BE2C (cell line): Measurements from ENCODE around the gene DYSF.

ENCODE experiments used
- DNase-seq: peaks from one replicate; pipeline ENCODE4 v3.0.0-alpha.2; 2020
- H3K27me3 ChIP-seq: fragments of 250-450 bp; sonication (Bioruptor Pico); 2 replicates; pipeline ENCODE4 v1.5.1; 2020; ENCODE audit warnings: mild to moderate bottlenecking
- H3K36me3 ChIP-seq: fragments of 250-450 bp; sonication (Bioruptor Pico); 2 replicates; pipeline ENCODE4 v1.5.1; 2020; ENCODE audit warnings: mild to moderate bottlenecking
- H3K4me1 ChIP-seq: fragments of 250-450 bp; sonication (Bioruptor Pico); 2 replicates; pipeline ENCODE4 v1.5.1; 2020
- H3K4me3 ChIP-seq: 2 replicates; pipeline ENCODE4 v1.5.1; 2011; ENCODE audit warnings: low read depth, low read length
- H3K9me3 ChIP-seq: fragments of 250-450 bp; sonication (Bioruptor Pico); 2 replicates; pipeline ENCODE4 v1.5.1; 2020
- CTCF ChIP-seq: IDR thresholded peaks from 2 replicates; pipeline ENCODE4 v1.5.1; 2012; ENCODE audit warnings: mild to moderate bottlenecking, low read depth, low read length

Gene DYSF

GRCh38 chr2:71716697-71717624 lies 263.6 kb downstream of the DYSF start:
- Histone ChIP-seq H3K27me3 (no peaks in the 10 kb centered on the region), H3K4me1 (no peaks in the 10 kb centered on the region), H3K4me3 (no peak overlapping the region), H3K36me3 (no peaks in the 10 kb centered on the region), H3K9me3 (no peaks in the 10 kb centered on the region)
- no peak for TF ChIP-seq CTCF
- no peak for DNase-seq

GRCh38 chr2:71718686-71719085 lies 265.3 kb downstream of the DYSF start:
- H3K9me3 ChIP-seq = no peaks in the 10 kb centered on the region
- no peaks in the 10 kb centered on the region for H3K27me3 ChIP-seq
- no peak overlapping the region for H3K4me3 ChIP-seq
- no peak for TF ChIP-seq CTCF
- no peaks in the 10 kb centered on the region for H3K36me3 ChIP-seq
- no peaks in the 10 kb centered on the region for H3K4me1 ChIP-seq
- DNase-seq = no peak

GRCh38 chr2:71719520-71720282 lies 266.3 kb downstream of the DYSF start:
- Histone ChIP-seq H3K36me3 (no peaks in the 10 kb centered on the region), H3K27me3 (no peaks in the 10 kb centered on the region), H3K9me3 (no peaks in the 10 kb centered on the region), H3K4me3 (no peak overlapping the region), H3K4me1 (no peaks in the 10 kb centered on the region)
- no peak for TF ChIP-seq CTCF
- DNase-seq = no peak

- Histone ChIP-seq H3K27me3 (no peaks in the 10 kb centered on the region), H3K4me1 (no peaks in the 10 kb centered on the region), H3K4me3 (no peak overlapping the region), H3K9me3 (no peaks in the 10 kb centered on the region), H3K36me3 (no peaks in the 10 kb centered on the region)
- no peak for TF ChIP-seq CTCF
- DNase-seq = no peak
Measured at GRCh38 chr2:71720283-71720560, 266.9 kb downstream of the DYSF start.

GRCh38 chr2:71720596-71721361 lies 267.4 kb downstream of the DYSF start:
- no peak for DNase-seq
- no peaks in the 10 kb centered on the region for H3K9me3 ChIP-seq
- H3K4me3 ChIP-seq = no peak overlapping the region
- no peak for TF ChIP-seq CTCF
- H3K4me1 ChIP-seq = no peaks in the 10 kb centered on the region
- H3K36me3 ChIP-seq = no peaks in the 10 kb centered on the region
- H3K27me3 ChIP-seq = no peaks in the 10 kb centered on the region
